ENCODE results near the gene NCBP2L.

GRCh38 chrX:107747596-107748161 is 29.9 kb upstream of the NCBP2L start:
- TF ChIP-seq CTCF (IDR thresholded peaks at IDR 0.05; ENCODE audit: poor library complexity) (no peak), EZH2 (IDR thresholded peaks at IDR 0.05; ENCODE audit: borderline replicate concordance) (no peak), EZH2phosphoT487 (IDR thresholded peaks at IDR 0.05; ENCODE audit: low read depth, severe bottlenecking, unreplicated experiment) (no peak)

Measured in hepatocyte (in vitro differentiated cells).